Fibroblast of lung (primary cell): ENCODE measurements around the gene C1QTNF4.

Experiments used
- EZH2 ChIP-seq: IDR thresholded peaks from 2 replicates; pipeline ENCODE4 v1.5.1; 2012; ENCODE audit warnings: low read length, control low read depth, mild to moderate bottlenecking; ENCODE audit errors: missing control alignments
- TF ChIP-seq, protein P1 (sequence below), 2 donors: IDR thresholded peaks in 1 of 2; conservative IDR thresholded peaks in 1 of 2; 1 replicate in 1 of 2; 2 replicates in 1 of 2; pipeline ENCODE4 v1.5.1; 2011 to 2012; ENCODE audit warnings: low read length in 2 of 2, control low read depth in 1 of 2, inconsistent platforms in 1 of 2, low read depth in 1 of 2, mild to moderate bottlenecking in 1 of 2

DNA sequence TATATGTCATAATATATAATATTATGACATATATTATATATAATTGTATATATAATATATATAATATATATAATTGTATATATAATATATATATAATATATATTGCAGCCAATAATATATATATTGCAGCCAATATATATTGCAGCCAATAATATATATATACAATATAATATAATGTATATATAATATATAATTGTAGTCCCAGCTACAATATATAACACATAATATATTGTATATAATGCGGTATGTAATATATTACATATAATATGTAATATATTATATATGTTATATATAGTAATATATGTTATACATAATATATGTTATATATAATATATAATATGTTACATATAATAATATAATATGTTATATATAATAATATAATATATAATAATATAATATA is 35.5 kb downstream of the C1QTNF4 start:
- TF ChIP-seq, protein P1, sequence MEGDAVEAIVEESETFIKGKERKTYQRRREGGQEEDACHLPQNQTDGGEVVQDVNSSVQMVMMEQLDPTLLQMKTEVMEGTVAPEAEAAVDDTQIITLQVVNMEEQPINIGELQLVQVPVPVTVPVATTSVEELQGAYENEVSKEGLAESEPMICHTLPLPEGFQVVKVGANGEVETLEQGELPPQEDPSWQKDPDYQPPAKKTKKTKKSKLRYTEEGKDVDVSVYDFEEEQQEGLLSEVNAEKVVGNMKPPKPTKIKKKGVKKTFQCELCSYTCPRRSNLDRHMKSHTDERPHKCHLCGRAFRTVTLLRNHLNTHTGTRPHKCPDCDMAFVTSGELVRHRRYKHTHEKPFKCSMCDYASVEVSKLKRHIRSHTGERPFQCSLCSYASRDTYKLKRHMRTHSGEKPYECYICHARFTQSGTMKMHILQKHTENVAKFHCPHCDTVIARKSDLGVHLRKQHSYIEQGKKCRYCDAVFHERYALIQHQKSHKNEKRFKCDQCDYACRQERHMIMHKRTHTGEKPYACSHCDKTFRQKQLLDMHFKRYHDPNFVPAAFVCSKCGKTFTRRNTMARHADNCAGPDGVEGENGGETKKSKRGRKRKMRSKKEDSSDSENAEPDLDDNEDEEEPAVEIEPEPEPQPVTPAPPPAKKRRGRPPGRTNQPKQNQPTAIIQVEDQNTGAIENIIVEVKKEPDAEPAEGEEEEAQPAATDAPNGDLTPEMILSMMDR (conservative IDR thresholded peaks at IDR 0.05 in 1 of 2, IDR thresholded peaks at IDR 0.05 in 1 of 2; ENCODE audit: low read depth in 1 of 2, low read length in 2 of 2) = no peak
- no peak for TF ChIP-seq EZH2
